NOMO-1 (cell line): ENCODE data around the gene SEMA4C.

Experiments used
- DNase-seq, 2 experiments: peaks; one replicate each; lab custom pipeline; 2025; ENCODE audit not compliant: unreplicated experiment in 2 of 2; lab: John Stamatoyannopoulos, UW

Gene SEMA4C

GRCh38 chr2:96867756-96868554, 1.9 kb downstream of the SEMA4C start:
- peak; percentile 18 for DNase-seq

- no peak for DNase-seq
Observed at GRCh38 chr2:96866986-96867755, 2.7 kb downstream of the SEMA4C start.

GRCh38 chr2:96866586-96866985, 3.3 kb downstream of the SEMA4C start:
- no peak for DNase-seq

GRCh38 chr2:96866149-96866548, 3.7 kb downstream of the SEMA4C start:
- DNase-seq: no peak

- no peak for DNase-seq
Observed at GRCh38 chr2:96865654-96866053, 4.2 kb downstream of the SEMA4C start.

DNA sequence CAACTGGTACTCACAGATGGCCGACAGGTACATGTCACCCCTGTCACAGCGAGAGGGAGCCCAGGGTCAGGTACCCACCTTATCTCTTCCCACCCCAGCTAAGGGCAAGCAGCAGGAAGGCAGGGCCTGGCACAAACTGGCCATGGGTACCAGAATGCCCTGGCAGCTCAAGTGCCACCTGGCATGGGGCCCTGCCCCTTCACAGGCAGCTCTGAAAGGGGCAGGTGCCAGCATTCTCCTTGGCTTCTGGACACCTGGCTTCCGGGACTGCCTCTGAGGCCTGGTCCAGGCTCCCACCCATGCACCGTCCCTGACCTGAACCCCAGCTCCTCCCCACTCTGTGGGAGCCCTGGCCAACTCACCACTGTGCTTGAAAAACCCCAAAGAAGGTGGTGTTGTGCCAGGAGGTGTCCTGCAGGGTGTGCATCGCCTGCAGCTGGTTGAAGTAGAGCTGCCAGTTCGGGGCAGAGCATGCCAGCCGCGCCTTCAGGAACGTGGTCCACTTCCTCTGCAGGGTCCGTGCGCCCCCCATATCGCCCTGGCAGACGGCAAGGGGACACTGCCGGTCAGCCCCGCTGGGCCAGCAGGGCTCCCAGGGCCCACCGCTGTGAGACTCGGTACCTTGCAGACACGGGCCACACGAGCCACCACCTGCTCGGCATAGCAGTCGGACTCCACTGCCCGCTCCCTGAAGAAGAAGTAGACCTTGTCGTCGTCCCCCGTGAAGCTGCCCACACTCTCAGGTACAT, 5.4 kb downstream of the SEMA4C start:
- no peak for DNase-seq

DNA sequence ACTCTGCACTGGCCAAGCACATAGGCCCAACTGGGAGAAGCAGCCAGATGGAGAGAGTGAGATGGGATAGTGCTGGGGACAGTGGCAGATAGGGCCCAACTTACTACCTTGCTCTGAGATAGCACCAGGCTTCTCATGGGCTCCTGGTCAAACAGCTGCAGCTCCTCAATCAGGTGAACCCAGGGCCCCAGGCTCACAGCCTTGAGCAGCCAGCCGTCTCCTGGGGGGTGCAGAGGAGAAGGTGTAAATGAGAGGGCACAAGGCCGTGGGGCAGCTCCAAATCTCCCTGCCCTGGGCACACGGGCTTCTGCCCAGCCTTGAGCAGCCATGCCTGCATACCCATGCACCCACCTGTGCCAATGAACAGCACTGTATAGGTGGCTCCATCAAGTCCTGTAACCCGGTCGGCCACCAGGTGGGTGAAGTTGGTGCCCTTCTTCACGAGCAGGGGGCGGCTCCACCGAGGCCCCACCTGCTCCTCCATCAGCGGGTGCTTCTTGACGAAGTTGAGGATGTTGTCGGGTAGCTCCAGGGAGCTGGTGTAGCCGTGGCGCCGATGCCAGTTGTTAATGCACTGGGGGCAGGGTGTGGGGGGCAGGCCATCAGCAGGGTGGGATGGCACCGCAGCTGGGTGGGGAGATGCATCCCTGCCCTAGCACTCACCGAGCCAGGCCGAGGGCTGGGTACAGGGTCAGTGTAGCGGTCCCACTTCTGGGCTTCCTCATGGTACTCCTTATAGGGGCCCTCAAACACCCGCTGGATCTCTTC, 6.1 kb downstream of the SEMA4C start:
- no peak for DNase-seq

GRCh38 chr2:96863056-96863455, 6.8 kb downstream of the SEMA4C start:
- DNase-seq: peak; percentile 21 to 31

DNA sequence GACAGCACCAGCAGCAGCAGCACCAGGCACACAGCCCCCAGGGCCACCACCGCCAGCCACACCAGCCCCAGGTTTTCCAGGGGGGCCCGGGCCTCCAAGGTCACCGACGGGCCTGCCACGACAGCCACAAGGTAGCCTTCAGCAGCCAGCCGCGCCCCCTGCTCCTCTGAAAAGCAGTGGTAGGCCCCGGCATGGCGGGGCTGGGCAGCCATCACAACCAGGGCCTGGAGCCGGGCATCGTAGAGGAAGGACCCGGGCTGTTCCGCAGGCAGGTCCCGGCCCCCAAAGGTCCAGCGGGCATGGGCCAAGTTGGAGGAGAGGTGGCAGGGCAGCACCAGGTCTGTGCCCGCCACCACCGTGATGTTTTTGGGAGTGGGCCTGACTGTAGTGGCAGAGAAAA, 8.8 kb downstream of the SEMA4C start:
- DNase-seq: no peak

DNA sequence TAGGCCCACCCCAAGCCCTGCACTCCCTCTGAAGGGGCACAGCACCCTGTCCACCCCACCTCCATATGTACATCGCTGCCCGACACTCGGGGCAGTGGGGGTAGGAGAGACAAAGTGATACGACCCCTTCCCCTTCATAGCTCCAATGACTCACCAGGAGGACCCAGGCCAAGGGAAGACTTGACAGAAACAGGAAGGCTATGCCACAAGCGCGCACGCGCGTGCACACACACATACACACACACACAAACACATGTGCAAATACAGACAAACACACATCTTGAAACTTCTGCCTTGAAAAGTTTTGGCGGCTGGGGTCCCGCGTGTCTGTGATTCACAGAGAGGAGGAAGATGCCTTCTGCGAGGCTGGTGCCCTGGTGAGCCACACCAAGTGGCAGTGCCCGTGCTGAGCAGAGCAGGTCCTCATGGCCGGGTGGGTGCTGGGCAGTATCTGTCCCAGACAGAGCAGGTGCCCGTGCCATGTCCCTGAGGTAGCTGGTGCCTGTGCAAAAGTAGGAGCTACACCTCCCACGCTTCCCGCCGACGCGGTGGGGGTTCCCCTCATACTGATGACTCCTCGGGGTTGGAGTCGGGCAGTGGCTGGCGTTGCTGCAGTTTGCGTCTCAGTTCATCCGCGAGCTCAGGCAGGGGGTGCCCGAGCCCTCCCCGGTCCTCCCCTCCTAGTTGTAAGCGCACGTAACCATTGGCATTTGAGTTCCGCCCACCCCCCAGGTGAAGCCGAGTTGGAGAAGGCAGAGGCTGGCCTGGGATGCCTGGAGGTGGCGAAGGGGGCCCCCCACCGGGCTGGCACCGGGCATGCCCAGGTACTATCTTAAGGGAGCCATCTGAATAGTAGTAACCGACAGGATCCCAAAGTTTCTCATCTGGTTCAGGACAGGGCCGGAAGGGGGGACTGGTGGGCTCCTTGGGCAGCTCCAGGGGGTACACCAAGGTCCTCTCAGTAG, 9.5 kb downstream of the SEMA4C start:
- DNase-seq: no peak

DNA sequence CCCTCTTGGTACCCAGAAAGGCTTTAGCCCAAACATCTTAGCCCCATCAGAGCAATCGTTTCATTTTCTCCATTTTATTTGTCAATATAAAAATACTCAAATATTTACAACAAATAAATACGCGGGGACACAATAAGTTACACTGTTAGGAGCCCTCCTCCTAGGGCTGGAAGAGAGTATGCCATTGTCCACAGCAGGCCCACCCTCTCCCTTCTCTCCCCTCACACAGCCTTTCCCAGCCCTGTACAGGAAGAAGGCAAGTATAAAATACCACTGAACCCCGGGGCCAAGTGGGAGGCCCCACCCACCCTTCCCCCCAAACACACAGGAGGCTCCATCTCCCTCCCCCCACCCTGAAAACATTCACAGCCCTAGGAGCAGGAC, 10.2 kb downstream of the SEMA4C start:
- DNase-seq: no peak

- DNase-seq: no peak
Observed at GRCh38 chr2:96859099-96859649, 10.7 kb downstream of the SEMA4C start.

DNA sequence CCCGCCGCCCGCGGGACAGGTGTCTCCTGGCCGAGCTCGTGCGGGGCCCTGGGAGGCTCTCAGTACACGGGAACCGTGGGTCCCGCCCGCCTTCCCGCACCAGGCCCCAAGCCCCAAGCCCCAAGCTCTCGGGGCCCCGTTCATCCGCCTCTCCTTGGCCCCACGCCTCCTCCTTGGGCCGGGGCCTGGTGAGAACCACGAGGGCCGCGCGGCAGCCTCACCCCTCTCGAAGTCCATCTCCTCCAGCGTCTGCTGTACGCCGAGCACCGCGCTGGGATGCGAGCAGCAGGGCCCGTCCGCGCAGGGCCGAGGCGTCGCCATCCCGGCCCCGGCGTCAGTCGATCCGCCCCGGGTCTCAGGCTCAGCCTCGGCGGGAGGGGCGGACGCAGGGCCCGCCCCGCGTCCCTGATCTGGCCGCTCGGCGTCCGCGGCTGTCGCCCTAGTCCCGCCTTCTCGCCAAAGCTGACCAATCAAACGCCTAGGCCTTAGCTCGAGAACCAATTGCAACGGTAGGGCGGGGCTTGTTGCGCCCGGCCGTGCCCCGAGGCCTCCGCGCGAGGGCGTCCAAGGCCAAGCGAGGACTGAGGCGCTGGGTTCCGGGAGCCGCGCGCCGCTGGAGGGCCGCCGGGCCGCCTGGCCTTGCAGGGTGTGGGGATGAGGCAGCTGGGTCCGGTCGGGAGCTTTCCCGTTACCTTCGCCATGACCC, 12.1 kb downstream of the SEMA4C start, which contains the start of gene ANKRD39:
Gene ANKRD39 (minus strand): TSS at position 350 of the 706 bp plus-strand sequence. CDS start 29 bp downstream, at position 321.
- DNase-seq: peak; percentile 99 to 100

DNA sequence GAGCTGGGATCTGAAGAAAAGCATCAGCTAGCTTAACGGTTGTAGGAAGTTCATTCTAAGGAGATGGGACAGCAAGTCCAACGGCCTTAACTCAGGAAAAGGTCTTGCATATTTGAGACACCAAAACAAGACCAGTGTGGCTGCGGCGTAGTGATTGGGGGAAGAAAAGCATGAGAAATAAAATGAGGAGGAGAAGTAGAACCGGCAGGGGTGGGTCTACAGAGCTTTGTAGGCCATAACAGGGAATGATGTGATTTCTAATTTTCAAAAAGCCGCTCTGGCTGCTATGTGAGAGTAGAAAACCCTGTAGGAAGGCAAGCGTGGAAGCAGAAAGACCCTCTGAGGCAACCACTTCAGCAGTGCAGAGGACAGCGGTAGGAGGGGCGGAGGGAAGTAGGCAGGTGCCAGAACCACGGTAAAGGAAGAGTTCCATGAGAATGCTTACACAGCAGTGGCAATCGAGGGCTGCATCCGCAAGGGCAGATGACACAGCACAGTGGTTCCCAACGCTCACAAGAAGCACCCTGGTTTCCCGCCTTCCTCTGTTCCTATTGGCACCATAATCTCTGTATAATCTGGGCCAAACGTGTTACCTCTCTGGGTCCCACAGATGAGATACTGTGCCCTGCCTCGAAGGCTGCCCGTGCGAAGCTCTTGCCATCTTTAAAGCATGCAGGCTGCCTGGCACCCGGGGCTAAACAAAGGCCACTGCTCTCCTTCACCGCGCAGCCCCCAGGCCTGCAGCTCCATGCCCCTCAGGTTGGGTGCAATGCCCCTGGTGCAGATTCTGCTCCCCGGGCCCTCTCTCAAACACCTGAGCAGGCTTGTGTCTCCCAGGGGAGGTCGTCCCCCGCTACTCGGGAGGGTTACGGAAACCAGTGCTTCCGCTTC, 12.9 kb downstream of the SEMA4C start:
- peak; percentile 19 to 27 for DNase-seq

GRCh38 chr2:96853321-96853720, 16.6 kb downstream of the SEMA4C start:
- no peak for DNase-seq

- DNase-seq: no peak
Observed at GRCh38 chr2:96852667-96853066, 17.2 kb downstream of the SEMA4C start.

- DNase-seq: no peak
Observed at GRCh38 chr2:96848264-96848663, 21.6 kb downstream of the SEMA4C start.
